ENCODE measurements around the gene RSPH9. TPM values are rescaled to one million over a fixed set of nuclear protein-coding genes. Genes with fewer than 3 reads are reported as not detected.
"Not testable (repeated sequence)": the region's sequence is repeated elsewhere in the genome, so short reads cannot be mapped to it uniquely, and the experiment has no call there.

Gene RSPH9
- total RNA-seq, 1 donor: 0.42 TPM

DNA sequence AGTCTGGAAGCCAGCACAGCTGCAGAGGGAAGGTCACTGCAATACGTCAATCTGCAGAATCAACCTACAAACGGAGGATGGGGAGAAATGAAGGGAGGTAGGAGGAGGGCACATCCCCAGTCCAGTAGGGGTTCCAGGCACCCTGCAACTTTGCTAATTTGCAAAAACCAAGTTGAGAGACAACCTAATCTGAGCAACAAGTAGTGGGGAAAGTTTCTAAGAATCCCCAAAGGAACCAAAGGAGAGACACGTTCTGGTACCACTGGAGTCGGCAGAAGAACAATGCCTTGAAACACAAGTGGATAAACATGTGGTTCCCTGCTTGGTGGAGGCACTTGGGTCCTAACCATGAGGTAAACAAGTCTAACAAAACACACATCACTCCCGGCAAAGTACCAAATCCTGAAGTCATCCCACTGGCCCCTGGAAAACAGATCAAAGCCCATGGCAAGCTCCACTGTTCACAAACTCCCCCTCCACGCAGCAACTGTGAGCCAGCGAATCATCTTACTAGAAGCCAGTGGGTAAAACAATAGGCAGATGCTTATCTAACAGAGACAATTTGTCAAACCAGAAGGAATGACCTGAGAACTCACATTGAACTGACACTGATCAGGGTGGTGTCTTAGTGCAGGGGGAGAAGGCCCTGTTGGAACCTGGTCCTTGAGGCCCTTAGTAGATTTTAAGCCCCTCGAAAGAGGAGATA, 38.0 kb downstream of the RSPH9 start:
- no peak overlapping the region for H3K4me3 ChIP-seq (ENCODE audit: low read length)
- peaks cover 28% of the 10 kb centered on the region for H3K4me1 ChIP-seq (ENCODE audit: insufficient read depth, low read length)

DNA sequence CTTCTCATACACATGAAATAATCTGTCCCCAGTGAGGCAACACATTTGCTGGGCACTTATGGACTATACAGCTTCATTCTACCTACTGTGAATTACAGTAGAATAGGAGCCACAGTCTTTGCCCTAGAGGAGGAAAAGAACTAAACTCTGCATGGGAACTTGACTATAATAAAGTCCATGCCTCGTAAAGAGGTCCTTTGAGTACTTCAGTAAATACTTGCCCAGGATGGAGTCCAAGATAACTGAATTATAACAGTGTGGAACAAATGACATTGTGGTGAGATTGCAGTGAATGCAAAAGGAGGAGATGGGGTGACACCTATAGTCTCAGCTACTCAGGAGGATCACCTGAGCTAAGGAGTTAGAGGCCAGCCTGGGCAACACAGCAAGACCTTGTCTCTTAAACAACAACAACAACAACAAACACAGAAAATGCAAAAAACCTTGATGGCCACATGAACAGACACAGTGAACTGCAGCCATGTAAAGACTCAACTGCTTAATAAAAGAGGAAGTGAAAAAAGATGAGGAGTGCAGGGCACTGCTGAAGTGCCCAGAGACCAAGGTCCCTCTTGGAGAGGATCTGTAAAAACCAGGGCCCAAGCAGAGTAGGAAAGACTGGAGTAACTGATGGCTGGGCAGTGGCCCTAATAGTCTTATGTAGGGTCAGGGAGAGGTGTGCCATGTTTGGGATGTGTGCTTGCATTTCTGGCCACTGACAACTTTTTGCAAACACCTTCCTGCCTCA, 39.0 kb downstream of the RSPH9 start:
- peaks cover 32% of the 10 kb centered on the region for H3K4me1 ChIP-seq (ENCODE audit: insufficient read depth, low read length)
- no peaks in the 10 kb centered on the region for H3K27me3 ChIP-seq (ENCODE audit: insufficient read depth, low read length)
- H3K9me3 ChIP-seq (ENCODE audit: low read depth, low read length): no peaks in the 10 kb centered on the region
- no peak overlapping the region for H3K4me3 ChIP-seq (ENCODE audit: low read length)

More for the DNA sequence above, 38.0 kb downstream of the RSPH9 start:
- Histone ChIP-seq H3K27me3 (ENCODE audit: insufficient read depth, low read length) (no peaks in the 10 kb centered on the region), H3K9me3 (ENCODE audit: low read depth, low read length) (no peaks in the 10 kb centered on the region)

DNA sequence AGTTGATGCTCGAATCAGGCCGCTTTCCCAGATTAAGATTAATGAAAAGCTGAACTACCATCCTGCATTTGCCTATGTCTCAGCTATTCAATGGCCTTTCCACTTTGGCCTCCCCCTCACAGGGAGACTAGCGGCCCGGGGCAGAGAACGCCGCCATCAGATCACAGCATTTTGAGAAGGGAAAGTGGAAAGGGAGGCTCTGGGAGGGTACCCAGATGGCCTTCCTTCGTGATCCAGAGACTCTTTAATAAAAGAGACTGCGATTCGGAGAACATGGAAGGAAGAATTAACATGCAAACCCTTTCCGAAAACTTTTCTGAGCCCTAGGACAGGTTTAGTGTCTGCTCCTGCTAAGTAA, 42.2 kb downstream of the RSPH9 start:
- no peaks in the 10 kb centered on the region for H3K9me3 ChIP-seq (ENCODE audit: low read depth, low read length)
- H3K4me3 ChIP-seq (ENCODE audit: low read length): peak overlapping the region; percentile 92
- no peaks in the 10 kb centered on the region for H3K27me3 ChIP-seq (ENCODE audit: insufficient read depth, low read length)
- H3K4me1 ChIP-seq (ENCODE audit: insufficient read depth, low read length): peaks cover 32% of the 10 kb centered on the region

DNA sequence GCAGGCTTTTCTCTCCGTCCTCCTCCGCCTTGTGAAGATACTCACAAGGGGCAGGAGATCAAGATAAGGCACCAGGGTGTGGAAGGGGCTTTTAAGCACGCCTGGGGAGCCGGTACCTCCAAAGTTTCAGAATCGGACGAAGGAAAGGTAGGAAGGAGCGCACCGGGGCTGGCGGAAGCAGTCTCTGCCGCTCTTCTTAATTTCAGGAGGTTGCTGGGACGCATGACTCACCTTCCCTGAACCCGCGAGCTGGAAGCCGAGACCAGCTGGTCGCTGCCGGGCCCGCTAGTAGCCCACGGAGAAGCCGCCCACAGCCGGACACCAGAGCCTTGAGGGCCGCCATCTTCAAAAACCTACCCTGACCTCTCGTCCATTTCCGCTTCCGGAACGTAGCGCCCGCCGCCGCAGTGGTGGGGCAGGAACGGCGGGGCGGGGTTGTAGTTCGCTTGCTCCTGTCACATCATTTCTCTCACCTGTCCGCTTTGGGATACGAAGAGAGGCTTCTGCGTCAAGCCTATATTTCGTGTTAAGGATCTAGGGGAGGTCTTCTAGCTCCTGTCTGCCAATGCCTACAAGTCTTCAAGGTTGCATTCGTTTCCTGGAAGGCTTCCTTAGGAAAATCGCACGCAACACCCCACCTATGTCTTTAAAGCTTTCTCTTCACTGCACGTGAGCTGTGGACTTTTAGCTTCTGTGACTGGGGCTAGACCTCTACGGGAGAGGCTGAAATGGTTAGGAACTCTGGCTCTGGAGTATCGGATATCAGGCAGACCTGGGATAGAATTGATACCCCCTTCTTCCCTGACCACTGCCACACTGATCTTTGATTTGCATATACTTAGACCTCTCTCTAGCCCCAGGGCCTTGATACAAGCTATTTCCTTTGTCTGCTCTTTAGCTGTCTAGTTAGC, 42.9 kb downstream of the RSPH9 start, which contains the start of gene MRPS18A:
MRPS18A (minus strand) TSS at position 355 of the 911 bp plus-strand sequence; CDS start at position 343, 12 bp downstream.
- Histone ChIP-seq H3K4me1 (ENCODE audit: insufficient read depth, low read length) (peaks cover 32% of the 10 kb centered on the region), H3K9me3 (ENCODE audit: low read depth, low read length) (no peaks in the 10 kb centered on the region), H3K4me3 (ENCODE audit: low read length) (peak within 1 kb of the TSS; percentile 92), H3K27me3 (ENCODE audit: insufficient read depth, low read length) (no peaks in the 10 kb centered on the region)

DNA sequence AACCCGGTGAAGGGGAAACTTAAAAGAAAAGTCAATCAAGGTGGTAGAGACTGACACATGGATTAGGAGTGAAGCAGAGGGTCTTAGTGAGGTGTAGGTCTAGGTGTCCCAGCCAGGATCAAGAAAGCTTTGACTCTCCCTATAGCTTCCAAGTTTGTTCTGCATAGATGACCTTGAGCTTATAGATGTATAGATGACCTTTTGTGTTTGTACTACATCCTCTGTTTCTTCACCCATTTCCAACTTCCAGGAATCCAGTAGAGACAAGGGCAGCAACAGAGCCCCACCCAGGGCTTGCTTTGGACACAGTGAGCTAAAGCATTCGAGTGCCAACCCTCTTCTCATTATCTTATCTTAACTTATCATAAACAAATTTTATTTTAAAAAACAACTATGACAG, 44.6 kb downstream of the RSPH9 start:
- no peaks in the 10 kb centered on the region for H3K9me3 ChIP-seq (ENCODE audit: low read depth, low read length)
- peaks cover 23% of the 10 kb centered on the region for H3K4me1 ChIP-seq (ENCODE audit: insufficient read depth, low read length)
- H3K4me3 ChIP-seq (ENCODE audit: low read length): no peak overlapping the region
- H3K27me3 ChIP-seq (ENCODE audit: insufficient read depth, low read length): no peaks in the 10 kb centered on the region

DNA sequence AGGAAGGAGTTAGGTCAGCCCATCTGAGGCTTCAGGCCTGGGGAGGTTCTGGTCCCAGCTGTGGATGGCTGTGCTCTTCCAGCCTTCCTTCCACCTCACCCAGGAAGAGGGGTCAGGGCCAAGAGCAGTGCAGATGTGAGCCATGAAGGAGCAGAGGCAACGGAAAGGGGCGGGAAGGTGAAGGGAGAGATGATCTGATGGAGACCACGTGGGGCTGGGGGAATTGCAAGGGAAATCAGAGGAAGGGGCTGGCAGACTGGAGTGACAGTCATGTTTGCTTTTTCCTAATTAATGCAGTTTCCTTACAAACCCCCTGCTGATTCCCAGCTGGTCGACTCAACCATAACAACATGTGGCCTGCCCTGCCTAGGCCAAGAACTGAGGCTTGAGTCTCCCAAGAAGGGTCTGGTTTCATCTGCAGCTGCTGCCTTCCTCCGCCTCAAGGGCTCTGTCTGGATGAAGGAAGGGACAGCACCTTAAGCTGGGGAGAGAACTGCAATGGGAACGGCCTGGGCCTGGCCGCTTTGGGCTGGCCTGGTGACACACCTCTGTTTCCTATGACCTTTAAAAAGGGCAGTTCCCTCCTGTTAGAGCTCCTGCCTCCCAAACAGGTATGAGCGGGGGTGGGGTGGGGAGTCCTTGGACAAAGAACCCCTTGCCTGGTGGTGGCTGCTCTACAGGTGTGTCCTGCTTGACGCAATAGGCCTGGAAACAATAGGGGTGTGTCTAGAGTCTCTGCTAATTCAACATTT, 50.6 kb downstream of the RSPH9 start:
- H3K27me3 ChIP-seq (ENCODE audit: insufficient read depth, low read length): peaks cover 2% of the 10 kb centered on the region
- no peak overlapping the region for H3K4me3 ChIP-seq (ENCODE audit: low read length)
- H3K4me1 ChIP-seq (ENCODE audit: insufficient read depth, low read length): no peaks in the 10 kb centered on the region

DNA sequence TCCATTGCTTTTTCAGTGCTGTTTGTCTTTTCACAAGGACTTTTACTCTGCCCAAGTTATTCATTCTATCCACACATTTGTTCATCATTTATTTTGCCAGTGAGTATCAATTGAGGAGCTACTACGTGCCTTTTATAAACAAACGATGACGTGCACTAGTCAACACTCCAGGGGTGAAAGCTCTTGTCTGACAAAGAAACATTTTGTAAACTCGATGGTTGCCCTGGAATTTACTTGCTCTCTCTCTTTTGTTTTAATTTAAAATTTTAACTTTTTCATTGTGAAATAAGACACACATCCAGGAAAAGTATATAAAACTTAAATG, 51.1 kb downstream of the RSPH9 start:
- Histone ChIP-seq H3K9me3 (ENCODE audit: low read depth, low read length) (no peaks in the 10 kb centered on the region), H3K4me3 (ENCODE audit: low read length) (no peak overlapping the region), H3K27me3 (ENCODE audit: insufficient read depth, low read length) (peaks cover 2% of the 10 kb centered on the region), H3K4me1 (ENCODE audit: insufficient read depth, low read length) (no peaks in the 10 kb centered on the region)

More for the DNA sequence above, 50.6 kb downstream of the RSPH9 start:
- H3K9me3 ChIP-seq (ENCODE audit: low read depth, low read length): no peaks in the 10 kb centered on the region

DNA sequence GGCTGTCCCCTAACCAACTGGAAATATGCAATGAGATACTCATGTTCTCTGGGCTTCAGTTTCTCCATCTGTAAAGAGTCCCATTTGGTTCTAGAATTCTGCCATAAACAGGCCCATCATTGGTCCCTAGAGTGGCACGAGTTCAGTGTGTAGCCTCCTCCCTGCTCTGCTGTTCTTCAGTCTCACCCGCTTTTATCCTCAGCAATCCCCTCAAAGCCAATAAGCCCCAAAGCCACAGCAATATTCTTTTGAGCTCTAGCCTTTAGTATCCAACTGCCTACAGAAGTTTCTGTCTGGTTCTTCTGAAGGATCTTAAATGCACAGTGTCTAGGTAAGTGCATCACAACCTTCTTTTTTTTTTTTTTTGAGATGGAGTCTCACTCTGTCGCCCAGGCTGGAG, 52.6 kb downstream of the RSPH9 start:
- no peaks in the 10 kb centered on the region for H3K4me1 ChIP-seq (ENCODE audit: insufficient read depth, low read length)
- H3K9me3 ChIP-seq (ENCODE audit: low read depth, low read length): no peaks in the 10 kb centered on the region
- H3K4me3 ChIP-seq (ENCODE audit: low read length): no peak overlapping the region
- peaks cover 6% of the 10 kb centered on the region for H3K27me3 ChIP-seq (ENCODE audit: insufficient read depth, low read length)

DNA sequence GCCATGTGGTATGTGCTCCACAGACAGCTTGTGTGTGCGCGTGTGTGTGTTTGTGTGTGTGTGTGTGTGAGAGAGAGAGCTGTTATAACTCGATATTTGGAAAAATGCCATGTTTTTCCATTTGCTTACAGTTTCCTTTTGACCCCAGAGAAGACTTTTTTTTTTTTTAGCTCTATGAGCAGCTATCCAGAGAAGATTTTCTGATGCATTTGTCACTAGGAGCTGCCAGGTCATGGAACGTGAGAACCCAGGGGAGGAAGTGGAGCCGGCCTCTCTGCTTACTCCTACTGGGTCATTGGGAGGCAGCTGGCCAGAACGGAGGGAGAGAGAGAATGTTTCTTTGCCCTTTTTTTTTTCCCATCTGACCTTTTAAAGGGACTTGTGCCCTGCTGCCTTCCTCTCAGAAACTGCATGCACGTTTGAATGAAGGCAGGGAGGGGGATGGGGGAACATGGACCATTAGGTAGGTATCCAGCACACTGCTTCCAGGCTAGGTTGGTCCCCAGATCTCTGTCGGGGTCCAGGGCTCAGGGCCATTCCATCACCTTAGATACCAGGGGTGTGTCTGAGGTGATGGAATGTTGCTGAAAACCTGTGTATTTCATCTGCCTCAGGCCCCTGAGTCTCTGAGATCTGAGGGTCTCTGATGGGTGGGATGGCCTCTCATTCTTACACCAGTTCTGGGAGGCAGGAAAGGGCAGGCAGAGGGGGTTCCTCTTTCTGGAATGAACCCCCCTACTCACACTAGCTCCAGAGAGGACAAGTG, 53.9 kb downstream of the RSPH9 start:
- Histone ChIP-seq H3K4me3 (ENCODE audit: low read length) (no peak overlapping the region), H3K27me3 (ENCODE audit: insufficient read depth, low read length) (peaks cover 6% of the 10 kb centered on the region), H3K4me1 (ENCODE audit: insufficient read depth, low read length) (peaks cover 8% of the 10 kb centered on the region), H3K9me3 (ENCODE audit: low read depth, low read length) (no peaks in the 10 kb centered on the region)

DNA sequence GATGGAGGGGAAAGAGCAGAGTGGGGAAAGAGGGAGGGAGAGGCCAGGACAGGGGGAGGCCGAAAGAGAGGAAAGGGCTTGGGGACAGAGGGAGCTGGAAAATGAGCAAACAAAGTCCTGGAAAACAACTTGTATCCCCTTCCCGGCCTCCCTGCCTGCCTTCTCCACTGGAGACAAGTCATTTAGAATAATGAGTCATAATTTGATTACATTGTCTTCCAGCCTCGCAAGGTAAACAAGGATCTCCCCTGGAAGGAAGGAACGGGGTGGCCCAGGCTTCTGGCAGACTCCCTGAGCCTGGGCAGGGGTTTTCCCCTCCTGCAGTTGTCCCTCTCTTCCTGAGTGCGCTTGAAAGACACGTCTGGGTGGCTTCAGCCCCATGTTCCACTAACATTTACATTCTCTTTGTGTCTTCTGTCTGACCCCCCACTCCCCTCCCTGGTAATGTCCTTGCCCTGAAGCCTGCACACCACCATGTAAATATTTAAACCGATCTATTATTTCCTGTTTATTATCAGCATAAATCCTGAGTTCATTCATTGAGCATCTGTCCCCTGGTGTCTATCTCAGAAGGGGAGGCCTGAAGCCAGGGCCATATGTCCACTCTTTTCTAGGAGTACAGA, 54.8 kb downstream of the RSPH9 start:
- Histone ChIP-seq H3K4me3 (ENCODE audit: low read length) (no peak overlapping the region), H3K4me1 (ENCODE audit: insufficient read depth, low read length) (peaks cover 11% of the 10 kb centered on the region), H3K9me3 (ENCODE audit: low read depth, low read length) (no peaks in the 10 kb centered on the region), H3K27me3 (ENCODE audit: insufficient read depth, low read length) (peaks cover 6% of the 10 kb centered on the region)

DNA sequence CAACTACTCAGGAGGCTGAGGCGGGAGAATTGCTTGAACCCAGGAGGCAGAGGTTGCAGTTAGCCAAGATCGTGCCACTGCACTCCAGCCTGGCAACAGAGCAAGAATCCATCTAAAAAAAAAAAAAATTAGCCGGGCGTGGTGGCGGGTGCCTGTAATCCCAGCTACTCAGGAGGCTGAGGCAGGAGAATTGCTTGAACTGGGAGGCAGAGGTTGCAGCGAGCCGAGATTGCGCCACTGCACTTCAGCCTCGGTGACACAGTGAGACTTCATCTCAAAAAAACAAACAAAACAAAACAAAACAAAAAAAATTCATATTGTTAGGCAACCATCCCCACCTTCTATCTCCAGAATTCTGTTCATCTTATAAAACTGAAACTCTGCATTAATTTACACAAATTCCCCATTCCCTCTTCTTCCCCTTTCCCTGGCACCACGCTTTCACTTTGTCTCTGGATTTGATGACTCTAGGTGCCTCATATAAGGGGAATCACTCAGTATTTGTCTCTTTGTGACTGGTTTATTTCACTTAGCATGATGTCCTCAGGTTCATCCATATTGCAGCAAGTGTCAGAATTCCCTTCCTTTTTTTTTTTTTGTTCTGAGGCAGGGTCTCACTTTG, 56.2 kb downstream of the RSPH9 start:
- H3K4me1 ChIP-seq (ENCODE audit: insufficient read depth, low read length): peaks cover 25% of the 10 kb centered on the region

DNA sequence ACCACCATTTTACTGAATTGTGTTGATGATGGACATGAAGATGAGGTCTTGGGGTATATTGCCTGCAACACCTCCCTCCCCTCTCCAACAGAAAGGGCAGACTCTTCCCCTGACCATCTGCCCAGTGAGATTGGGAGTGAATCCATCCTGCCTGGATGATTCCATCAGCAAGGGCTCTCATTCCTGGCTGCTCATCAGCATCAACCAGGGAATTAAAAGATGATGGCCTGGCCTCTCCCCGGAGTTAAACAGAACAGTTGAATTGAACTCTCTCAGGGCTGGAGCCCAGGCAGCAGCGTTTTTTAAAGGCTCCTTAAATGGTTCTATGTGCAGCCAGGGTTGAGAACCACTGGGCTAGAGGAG, 57.3 kb downstream of the RSPH9 start:
- peaks cover 6% of the 10 kb centered on the region for H3K27me3 ChIP-seq (ENCODE audit: insufficient read depth, low read length)
- no peaks in the 10 kb centered on the region for H3K9me3 ChIP-seq (ENCODE audit: low read depth, low read length)
- H3K4me3 ChIP-seq (ENCODE audit: low read length): no peak overlapping the region
- H3K4me1 ChIP-seq (ENCODE audit: insufficient read depth, low read length): peaks cover 36% of the 10 kb centered on the region

More for the DNA sequence above, 56.2 kb downstream of the RSPH9 start:
- H3K27me3 ChIP-seq (ENCODE audit: insufficient read depth, low read length); H3K9me3 ChIP-seq (ENCODE audit: low read depth, low read length); H3K4me3 ChIP-seq (ENCODE audit: low read length): not testable (repeated sequence)

Data from mononuclear cell (primary cell).